Measurements from ENCODE around the gene DBX1. TPM values are rescaled to one million over a fixed set of nuclear protein-coding genes. Genes with fewer than 3 reads are reported as not detected.

The DBX1 gene
- total and polyA plus RNA-seq, 2 donors from 2014 or later, result not detected

- peaks cover 71% of the 10 kb centered on the region for H3K27me3 ChIP-seq (ENCODE audit: control insufficient read depth, insufficient read depth, low read length)
- peaks cover 0 to 7% (median 0%) of the 10 kb centered on the region in 3 donors for H3K4me1 ChIP-seq (ENCODE audit: control insufficient read depth in 2 of 3, insufficient read depth in 2 of 3, low read depth in 1 of 3, low read length in 3 of 3)
- TF ChIP-seq, protein P1, sequence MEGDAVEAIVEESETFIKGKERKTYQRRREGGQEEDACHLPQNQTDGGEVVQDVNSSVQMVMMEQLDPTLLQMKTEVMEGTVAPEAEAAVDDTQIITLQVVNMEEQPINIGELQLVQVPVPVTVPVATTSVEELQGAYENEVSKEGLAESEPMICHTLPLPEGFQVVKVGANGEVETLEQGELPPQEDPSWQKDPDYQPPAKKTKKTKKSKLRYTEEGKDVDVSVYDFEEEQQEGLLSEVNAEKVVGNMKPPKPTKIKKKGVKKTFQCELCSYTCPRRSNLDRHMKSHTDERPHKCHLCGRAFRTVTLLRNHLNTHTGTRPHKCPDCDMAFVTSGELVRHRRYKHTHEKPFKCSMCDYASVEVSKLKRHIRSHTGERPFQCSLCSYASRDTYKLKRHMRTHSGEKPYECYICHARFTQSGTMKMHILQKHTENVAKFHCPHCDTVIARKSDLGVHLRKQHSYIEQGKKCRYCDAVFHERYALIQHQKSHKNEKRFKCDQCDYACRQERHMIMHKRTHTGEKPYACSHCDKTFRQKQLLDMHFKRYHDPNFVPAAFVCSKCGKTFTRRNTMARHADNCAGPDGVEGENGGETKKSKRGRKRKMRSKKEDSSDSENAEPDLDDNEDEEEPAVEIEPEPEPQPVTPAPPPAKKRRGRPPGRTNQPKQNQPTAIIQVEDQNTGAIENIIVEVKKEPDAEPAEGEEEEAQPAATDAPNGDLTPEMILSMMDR (IDR thresholded peaks at IDR 0.05; ENCODE audit: borderline replicate concordance, extremely low read depth, insufficient read depth), result no peak
- H3K36me3 ChIP-seq (ENCODE audit: control insufficient read depth in 2 of 3, insufficient read depth in 3 of 3, low read length in 3 of 3), result no peaks in the 10 kb centered on the region
- H3K9me3 ChIP-seq (ENCODE audit: control insufficient read depth in 2 of 3, insufficient read depth in 1 of 3, low read length in 3 of 3), result no peaks in the 10 kb centered on the region
- no peak overlapping the region for H3K4me3 ChIP-seq (ENCODE audit: low read length in 3 of 3)
- FAIRE-seq, result no peak
- DNase-seq, result peak; percentile 75 to 95 (median 92)
- H3K9ac ChIP-seq (ENCODE audit: low read length in 3 of 3), result no peak overlapping the region
- intact Hi-C loops (cut with DNase I), result no loop called here
- H3K27ac ChIP-seq (ENCODE audit: low read depth in 2 of 2, low read length in 2 of 2), result no peak overlapping the region
Observed at GRCh38 chr11:20158597-20159257, 1.5 kb downstream of the DBX1 start.

DNA sequence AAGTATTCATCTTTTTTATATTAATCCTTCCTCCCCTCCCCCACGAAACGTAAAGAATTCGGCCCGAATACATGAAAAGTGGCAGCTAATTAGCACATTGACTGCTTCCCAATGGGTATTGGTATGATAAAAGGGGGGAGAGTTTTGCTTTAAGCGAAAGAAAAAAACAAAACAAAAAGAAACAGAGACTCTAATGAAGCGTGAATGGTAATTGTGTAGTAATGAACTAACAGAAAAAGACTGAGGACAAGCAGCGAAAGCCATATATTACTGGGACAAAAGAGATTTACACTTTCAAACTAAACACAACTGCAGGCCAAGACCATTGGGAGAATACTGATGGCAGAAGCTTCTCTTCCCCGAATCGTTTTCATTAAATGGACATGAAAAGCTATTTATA lies 2.5 kb downstream of the DBX1 start:
- no peak for DNase-seq
- Histone ChIP-seq H3K4me3 (ENCODE audit: low read length in 3 of 3) (no peak overlapping the region), H3K36me3 (ENCODE audit: control insufficient read depth in 2 of 3, insufficient read depth in 3 of 3, low read length in 3 of 3) (no peaks in the 10 kb centered on the region), H3K27ac (ENCODE audit: low read depth in 2 of 2, low read length in 2 of 2) (no peak overlapping the region), H3K9me3 (ENCODE audit: control insufficient read depth in 2 of 3, insufficient read depth in 1 of 3, low read length in 3 of 3) (no peaks in the 10 kb centered on the region), H3K4me1 (ENCODE audit: control insufficient read depth in 2 of 3, insufficient read depth in 2 of 3, low read depth in 1 of 3, low read length in 3 of 3) (no peaks in the 10 kb centered on the region), H3K9ac (ENCODE audit: low read length in 3 of 3) (no peak overlapping the region), H3K27me3 (ENCODE audit: control insufficient read depth, insufficient read depth, low read length) (peaks cover 73% of the 10 kb centered on the region)
- TF ChIP-seq, protein P1 (IDR thresholded peaks at IDR 0.05; ENCODE audit: borderline replicate concordance, extremely low read depth, insufficient read depth), result no peak
- intact Hi-C loops (cut with DNase I), result no loop called here
- FAIRE-seq, result no peak

DNA sequence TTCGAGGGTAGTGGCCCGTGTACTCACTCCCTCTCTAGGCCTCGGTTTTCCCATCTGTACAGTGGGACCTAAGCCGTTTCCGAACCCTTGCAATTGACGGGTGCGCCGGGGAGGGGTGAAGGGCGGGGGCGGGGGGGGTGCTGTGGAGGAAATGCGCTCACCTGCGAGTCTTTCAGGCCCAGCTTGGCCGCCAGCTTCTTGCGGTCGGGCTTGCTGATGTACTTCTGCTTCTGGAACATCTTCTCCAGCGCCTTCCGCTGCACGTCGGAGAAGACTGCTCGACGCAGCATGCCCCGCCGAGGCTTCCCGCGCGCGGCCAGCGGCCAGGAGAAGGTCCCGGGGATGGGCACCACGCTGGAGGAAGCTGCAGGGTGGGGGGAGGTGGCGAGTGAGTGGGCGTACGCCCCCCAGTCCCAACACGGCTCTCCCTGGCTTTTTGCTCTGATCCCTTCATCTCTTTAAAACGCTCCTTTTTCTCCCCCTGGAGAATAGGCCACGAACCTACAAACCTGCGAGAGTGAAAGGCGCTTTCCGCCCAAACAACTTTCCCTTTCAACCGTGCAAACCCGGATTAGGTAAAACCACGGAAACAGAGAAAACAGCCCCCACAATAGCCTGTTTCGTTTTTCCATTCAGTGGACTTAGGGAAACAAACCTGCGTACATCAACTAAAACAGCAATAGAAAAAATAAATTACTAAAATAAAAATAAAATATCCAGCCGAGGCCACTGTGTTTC lies 3.2 kb downstream of the DBX1 start:
- H3K4me1 ChIP-seq (ENCODE audit: control insufficient read depth in 2 of 3, insufficient read depth in 2 of 3, low read depth in 1 of 3, low read length in 3 of 3), result no peaks in the 10 kb centered on the region
- no peak overlapping the region for H3K4me3 ChIP-seq (ENCODE audit: low read length in 3 of 3)
- intact Hi-C loops (cut with DNase I), result no loop called here
- H3K27ac ChIP-seq (ENCODE audit: low read depth in 2 of 2, low read length in 2 of 2), result no peak overlapping the region
- TF ChIP-seq, protein P1 (IDR thresholded peaks at IDR 0.05; ENCODE audit: borderline replicate concordance, extremely low read depth, insufficient read depth), result no peak
- DNase-seq, result peak in 1 of 5 donors; percentile 44
- no peaks in the 10 kb centered on the region for H3K36me3 ChIP-seq (ENCODE audit: control insufficient read depth in 2 of 3, insufficient read depth in 3 of 3, low read length in 3 of 3)
- H3K9ac ChIP-seq (ENCODE audit: low read length in 3 of 3), result no peak overlapping the region
- peaks cover 68% of the 10 kb centered on the region for H3K27me3 ChIP-seq (ENCODE audit: control insufficient read depth, insufficient read depth, low read length)
- no peaks in the 10 kb centered on the region for H3K9me3 ChIP-seq (ENCODE audit: control insufficient read depth in 2 of 3, insufficient read depth in 1 of 3, low read length in 3 of 3)
- no peak for FAIRE-seq
